ENCODE data around the gene PSAP.

The PSAP gene

DNA sequence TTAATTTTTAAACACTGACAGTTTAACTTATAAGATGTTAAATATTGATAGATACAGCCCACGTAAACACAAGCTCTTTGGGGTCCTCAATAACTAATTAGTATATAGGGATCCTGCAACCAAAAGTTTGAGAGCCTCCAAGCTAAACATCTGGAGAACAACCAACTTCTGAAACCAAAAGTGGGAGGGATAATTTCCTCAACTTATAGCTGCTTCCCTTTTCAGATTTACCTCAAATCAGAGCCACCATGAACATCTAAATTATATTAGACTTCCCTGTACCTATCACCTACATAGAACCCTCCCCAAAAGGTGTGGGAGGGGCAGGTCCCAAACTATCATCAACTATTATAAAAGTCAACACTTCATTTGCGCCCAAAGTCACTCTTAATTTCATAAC is 8.6 kb downstream of the PSAP start:
- TF ChIP-seq CTCF (IDR thresholded peaks at IDR 0.05; ENCODE audit: control insufficient read depth, extremely low read depth, insufficient read depth) = no peak

GRCh38 chr10:71840958-71841335 is 10.1 kb downstream of the PSAP start:
- no peak for DNase-seq (ENCODE audit: low read depth)

More for the DNA sequence above, 8.6 kb downstream of the PSAP start:
- no peak for DNase-seq (ENCODE audit: low read depth)
- no peak overlapping the region for H3K4me3 ChIP-seq (ENCODE audit: low read depth, low read length)

GRCh38 chr10:71840177-71840957 is 10.7 kb downstream of the PSAP start:
- no peak for DNase-seq (ENCODE audit: low read depth)
- TF ChIP-seq CTCF (IDR thresholded peaks at IDR 0.05; ENCODE audit: control insufficient read depth, extremely low read depth, insufficient read depth) = no peak

More at GRCh38 chr10:71840958-71841335, 10.1 kb downstream of the PSAP start:
- H3K4me3 ChIP-seq (ENCODE audit: low read depth, low read length) = no peak overlapping the region
- TF ChIP-seq CTCF (IDR thresholded peaks at IDR 0.05; ENCODE audit: control insufficient read depth, extremely low read depth, insufficient read depth) = no peak

GRCh38 chr10:71838264-71839211 is 12.5 kb downstream of the PSAP start:
- H3K4me3 ChIP-seq (ENCODE audit: low read depth, low read length) = no peak overlapping the region
- DNase-seq (ENCODE audit: low read depth) = no peak
- no peak for TF ChIP-seq CTCF (IDR thresholded peaks at IDR 0.05; ENCODE audit: control insufficient read depth, extremely low read depth, insufficient read depth)

More at GRCh38 chr10:71840177-71840957, 10.7 kb downstream of the PSAP start:
- H3K4me3 ChIP-seq (ENCODE audit: low read depth, low read length) = no peak overlapping the region

DNA sequence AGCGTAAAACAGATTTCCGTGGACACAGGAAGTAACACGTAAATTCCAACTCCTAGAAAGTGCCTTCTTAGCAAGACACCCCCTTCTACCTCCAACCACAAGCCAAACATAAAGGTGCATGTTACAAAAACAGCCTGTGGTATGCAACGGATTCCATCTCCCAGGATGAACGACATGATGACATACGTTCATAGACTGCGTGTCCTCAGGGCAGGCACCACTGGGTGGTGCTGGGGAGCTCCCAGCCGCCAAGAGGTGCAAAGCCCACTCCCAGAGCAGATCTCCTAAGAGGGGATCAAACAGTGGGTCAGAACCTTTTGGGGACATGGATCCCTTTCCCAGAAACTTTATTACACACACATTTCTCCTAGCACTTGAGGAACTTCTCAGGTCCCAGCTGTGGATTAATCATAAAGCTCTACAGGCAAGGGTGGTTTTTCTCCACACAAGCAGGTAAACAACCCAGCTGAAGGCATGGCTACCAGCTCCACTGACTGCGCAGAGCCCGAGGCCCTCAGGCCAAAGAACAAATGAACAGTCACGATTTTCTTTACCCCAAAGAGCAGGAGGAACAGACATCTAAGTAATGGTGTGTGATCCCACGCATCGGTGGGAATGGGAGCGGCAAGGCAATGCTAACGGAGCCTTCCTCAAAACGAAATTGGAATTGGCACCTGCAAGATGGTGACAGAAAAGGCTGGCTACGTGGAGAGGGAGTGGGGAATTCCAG is 13.8 kb downstream of the PSAP start:
- DNase-seq (ENCODE audit: low read depth) = no peak
- TF ChIP-seq CTCF (IDR thresholded peaks at IDR 0.05; ENCODE audit: control insufficient read depth, extremely low read depth, insufficient read depth) = peak; percentile 22; the same call in 1 of the 2 replicates
- no peak overlapping the region for H3K4me3 ChIP-seq (ENCODE audit: low read depth, low read length)

DNA sequence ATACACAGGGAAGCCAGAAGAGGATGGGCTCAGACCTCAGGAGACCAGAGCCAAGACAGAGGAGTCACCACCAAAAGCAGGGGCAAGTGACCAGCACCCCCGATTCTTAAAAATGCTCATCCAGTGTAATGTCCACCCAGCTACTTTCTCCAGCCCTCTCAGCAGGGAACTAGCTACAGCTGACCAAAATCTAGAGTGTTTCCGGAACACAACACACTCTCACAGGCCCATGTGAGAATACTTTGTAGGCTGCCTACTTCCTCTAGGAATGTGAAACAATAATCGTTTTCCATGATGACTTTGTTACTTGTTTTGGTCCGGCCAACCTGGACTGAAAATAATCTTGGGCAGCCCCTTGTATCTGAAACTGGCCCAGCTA is 14.5 kb downstream of the PSAP start:
- no peak overlapping the region for H3K4me3 ChIP-seq (ENCODE audit: low read depth, low read length)
- DNase-seq (ENCODE audit: low read depth) = no peak
- TF ChIP-seq CTCF (IDR thresholded peaks at IDR 0.05; ENCODE audit: control insufficient read depth, extremely low read depth, insufficient read depth) = no peak
